OCI-LY1 (cell line): Measurements from ENCODE around the gene APBA1.

ENCODE experiments used
- H2AFZ ChIP-seq: fragments of 200-600 bp; sonication (generic), shearing (Covaris generic); 2 replicates; pipeline ENCODE4 v1.6.0; 2014; ENCODE audit warnings: antibody characterized with exemption, mild to moderate bottlenecking, low read length
- H3F3A ChIP-seq: fragments of 200-600 bp; sonication (generic), shearing (Covaris generic); 2 replicates; pipeline ENCODE4 v1.6.0; 2014; ENCODE audit warnings: mild to moderate bottlenecking, antibody characterized with exemption, low read length, moderate library complexity; ENCODE audit not compliant: insufficient read depth
- H3K27ac ChIP-seq: fragments of 200-600 bp; sonication (generic); 2 replicates; pipeline ENCODE4 v1.5.1; 2014; ENCODE audit warnings: low read length, mixed run types, mild to moderate bottlenecking, low read depth; ENCODE audit not compliant: poor library complexity, severe bottlenecking
- H3K27me3 ChIP-seq: fragments of 200-600 bp; sonication (generic); 2 replicates; pipeline ENCODE4 v1.6.0; 2014; ENCODE audit warnings: antibody characterized with exemption, mild to moderate bottlenecking, low read length, moderate library complexity; ENCODE audit not compliant: insufficient read depth
- H3K36me3 ChIP-seq: fragments of 200-600 bp; sonication (generic); 2 replicates; pipeline ENCODE4 v1.6.1; 2014; ENCODE audit warnings: mild to moderate bottlenecking, antibody characterized with exemption, low read length, moderate library complexity, mixed read lengths; ENCODE audit not compliant: insufficient read depth
- H3K4me1 ChIP-seq: fragments of 200-600 bp; sonication (generic); 2 replicates; pipeline ENCODE4 v1.5.1; 2014; ENCODE audit warnings: mild to moderate bottlenecking, low read length, moderate library complexity; ENCODE audit not compliant: insufficient read depth, severe bottlenecking
- H3K4me2 ChIP-seq: fragments of 200-600 bp; sonication (generic), shearing (Covaris generic); 2 replicates; pipeline ENCODE4 v1.6.1; 2014; ENCODE audit warnings: low read length
- H3K4me3 ChIP-seq: fragments of 200-600 bp; sonication (generic); 2 replicates; pipeline ENCODE4 v1.5.1; 2014; ENCODE audit warnings: low read length, low read depth, mild to moderate bottlenecking, mixed read lengths; ENCODE audit not compliant: poor library complexity, severe bottlenecking
- H3K79me2 ChIP-seq: fragments of 200-600 bp; shearing (Covaris generic); 2 replicates; pipeline ENCODE4 v1.6.1; 2016; ENCODE audit warnings: mixed run types, low read length, mixed read lengths; ENCODE audit not compliant: insufficient read depth
- H3K9ac ChIP-seq: fragments of 200-600 bp; sonication (generic), shearing (Covaris generic); 2 replicates; pipeline ENCODE4 v1.6.1; 2014; ENCODE audit warnings: mild to moderate bottlenecking, low read length, mixed read lengths
- H3K9me2 ChIP-seq: fragments of 200-600 bp; sonication (generic), shearing (Covaris generic); 2 replicates; pipeline ENCODE4 v1.6.1; 2014; ENCODE audit warnings: low read depth, mild to moderate bottlenecking, low read length, mixed read lengths
- H3K9me3 ChIP-seq: fragments of 200-600 bp; shearing (Covaris generic); 2 replicates; pipeline ENCODE4 v1.6.1; 2014; ENCODE audit warnings: low read length, mixed read lengths
- H4K20me1 ChIP-seq: fragments of 200-600 bp; sonication (generic), shearing (Covaris generic); 2 replicates; pipeline ENCODE4 v1.6.0; 2016; ENCODE audit warnings: mild to moderate bottlenecking, low read length; ENCODE audit not compliant: insufficient read depth
- CTCF ChIP-seq: fragments of 200-600 bp; sonication (generic), shearing (Covaris generic); IDR thresholded peaks from 2 replicates; pipeline ENCODE4 v1.5.1; 2017; ENCODE audit warnings: mild to moderate bottlenecking, antibody characterized with exemption, low read length, moderate library complexity, mixed read lengths
- EZH2 ChIP-seq: fragments of 200-600 bp; sonication (generic), shearing (Covaris generic); IDR thresholded peaks from 2 replicates; pipeline ENCODE4 v1.8.0; 2017; ENCODE audit warnings: borderline replicate concordance, mixed run types, mild to moderate bottlenecking, antibody characterized with exemption, low read length, moderate library complexity, mixed read lengths

The APBA1 gene

GRCh38 chr9:69667306-69667705, 4.9 kb downstream of the APBA1 start:
- Histone ChIP-seq H4K20me1 (no peaks in the 10 kb centered on the region), H3K9ac (no peak overlapping the region), H3K9me2 (no peaks in the 10 kb centered on the region), H3K27ac (no peak overlapping the region), H3K4me1 (no peaks in the 10 kb centered on the region), H3K27me3 (0 out of 2 replicates have a peak, but pooled peaks cover 5% of the 10 kb centered on the region), H2AFZ (no peak overlapping the region), H3K79me2 (no peaks in the 10 kb centered on the region), H3K4me2 (no peak overlapping the region), H3K9me3 (no peaks in the 10 kb centered on the region), H3K4me3 (no peak overlapping the region), H3K36me3 (no peaks in the 10 kb centered on the region), H3F3A (no peaks in the 10 kb centered on the region)
- TF ChIP-seq CTCF (no peak), EZH2 (no peak)

- Histone ChIP-seq H2AFZ (no peak overlapping the region), H3K27me3 (0 out of 2 replicates have a peak, but pooled peaks cover 4% of the 10 kb centered on the region), H3K4me2 (no peak overlapping the region), H3F3A (no peaks in the 10 kb centered on the region), H4K20me1 (no peaks in the 10 kb centered on the region), H3K79me2 (no peaks in the 10 kb centered on the region), H3K9ac (no peak overlapping the region), H3K4me3 (no peak overlapping the region), H3K27ac (no peak overlapping the region), H3K9me2 (no peaks in the 10 kb centered on the region), H3K9me3 (no peaks in the 10 kb centered on the region), H3K4me1 (no peaks in the 10 kb centered on the region), H3K36me3 (no peaks in the 10 kb centered on the region)
- TF ChIP-seq CTCF (no peak), EZH2 (no peak)
These were observed 11.9 kb downstream of the APBA1 start for GRCh38 chr9:69660304-69660703.

- no peaks in the 10 kb centered on the region for H3K9me3 ChIP-seq
- H3K36me3 ChIP-seq = no peaks in the 10 kb centered on the region
- no peak overlapping the region for H3K4me3 ChIP-seq
- H3K27ac ChIP-seq = no peak overlapping the region
- no peak overlapping the region for H3K4me2 ChIP-seq
- H2AFZ ChIP-seq = no peak overlapping the region
- TF ChIP-seq CTCF (no peak), EZH2 (no peak)
- no peaks in the 10 kb centered on the region for H3K79me2 ChIP-seq
- H3K9me2 ChIP-seq = no peaks in the 10 kb centered on the region
- no peaks in the 10 kb centered on the region for H3F3A ChIP-seq
- H3K27me3 ChIP-seq = no peaks in the 10 kb centered on the region
- no peak overlapping the region for H3K9ac ChIP-seq
- no peaks in the 10 kb centered on the region for H3K4me1 ChIP-seq
- no peaks in the 10 kb centered on the region for H4K20me1 ChIP-seq
These were observed 13.0 kb downstream of the APBA1 start for GRCh38 chr9:69658987-69659675.
